ENCODE results near the gene TMEM252.
A peak's percentile ranks its signal among the peaks of the same experiment; 100 is the strongest.

Gene TMEM252

GRCh38 chr9:68540712-68541535 lies at the start of gene TMEM252:
Gene TMEM252, minus strand, starts transcription at chr9:68540883. Its CDS starts 69 bp downstream, at chr9:68540814.
- no peak for DNase-seq (ENCODE audit: low read depth in 4 of 4, low spot score in 1 of 4)

GRCh38 chr9:68585034-68585761 lies 44.5 kb upstream of the TMEM252 start:
- no peak for DNase-seq (ENCODE audit: low read depth in 4 of 4, low spot score in 1 of 4)

- DNase-seq (ENCODE audit: low read depth in 4 of 4, low spot score in 1 of 4) = peak; percentile 63 to 90 (median 67)
Observed at GRCh38 chr9:68584189-68585033, 43.7 kb upstream of the TMEM252 start.

- DNase-seq (ENCODE audit: low read depth in 4 of 4, low spot score in 1 of 4) = no peak
Observed at GRCh38 chr9:68581696-68582095, 41.0 kb upstream of the TMEM252 start.

GRCh38 chr9:68577774-68578591 lies 37.3 kb upstream of the TMEM252 start:
- no peak for DNase-seq (ENCODE audit: low read depth in 4 of 4, low spot score in 1 of 4)

GRCh38 chr9:68575817-68576216 lies 35.1 kb upstream of the TMEM252 start:
- DNase-seq (ENCODE audit: low read depth in 4 of 4, low spot score in 1 of 4) = no peak

- no peak for DNase-seq (ENCODE audit: low read depth in 4 of 4, low spot score in 1 of 4)
Observed at GRCh38 chr9:68574150-68574549, 33.5 kb upstream of the TMEM252 start.

GRCh38 chr9:68567565-68567964 lies 26.9 kb upstream of the TMEM252 start:
- DNase-seq (ENCODE audit: low read depth in 4 of 4, low spot score in 1 of 4) = no peak

GRCh38 chr9:68562461-68562860 lies 21.8 kb upstream of the TMEM252 start:
- no peak for DNase-seq (ENCODE audit: low read depth in 4 of 4, low spot score in 1 of 4)

- DNase-seq (ENCODE audit: low read depth in 4 of 4, low spot score in 1 of 4) = peak in 3 of 4 experiments; percentile 40 to 50 (median 41)
Observed at GRCh38 chr9:68560071-68560844, 19.6 kb upstream of the TMEM252 start.

GRCh38 chr9:68558545-68558944 lies 17.9 kb upstream of the TMEM252 start:
- DNase-seq (ENCODE audit: low read depth in 4 of 4, low spot score in 1 of 4) = no peak

GRCh38 chr9:68555437-68556150 lies 14.9 kb upstream of the TMEM252 start:
- no peak for DNase-seq (ENCODE audit: low read depth in 4 of 4, low spot score in 1 of 4)

- DNase-seq (ENCODE audit: low read depth in 4 of 4, low spot score in 1 of 4) = no peak
Observed at GRCh38 chr9:68552700-68553476, 12.2 kb upstream of the TMEM252 start.

GRCh38 chr9:68551191-68551590 lies 10.5 kb upstream of the TMEM252 start:
- DNase-seq (ENCODE audit: low read depth in 4 of 4, low spot score in 1 of 4) = no peak

- no peak for DNase-seq (ENCODE audit: low read depth in 4 of 4, low spot score in 1 of 4)
Observed at GRCh38 chr9:68548241-68548640, 7.6 kb upstream of the TMEM252 start.

- no peak for DNase-seq (ENCODE audit: low read depth in 4 of 4, low spot score in 1 of 4)
Observed at GRCh38 chr9:68547417-68547816, 6.7 kb upstream of the TMEM252 start.

- no peak for DNase-seq (ENCODE audit: low read depth in 4 of 4, low spot score in 1 of 4)
Observed at GRCh38 chr9:68546596-68547390, 6.1 kb upstream of the TMEM252 start.

Data from stimulated activated CD4-positive, alpha-beta T cell treated with anti-CD3 and anti-CD28 coated beads, Interleukin-1b, Interleukin-23, amount 100 ng/mL, for 24 hours (primary cell).